GM19438 (cell line): ENCODE results near the gene NECTIN1.

Source experiments
- ATAC-seq: cut with Tn5 transposase; IDR thresholded peaks from one replicate; pipeline ENCODE4 v1.9.1; 2021; ENCODE audit warnings: low read depth; ENCODE audit not compliant: unreplicated experiment

The NECTIN1 gene

GRCh38 chr11:119647254-119647653 lies 81.7 kb downstream of the NECTIN1 start:
- ATAC-seq: no peak

GRCh38 chr11:119645018-119645417 lies 84.0 kb downstream of the NECTIN1 start:
- no peak for ATAC-seq

- no peak for ATAC-seq
These were observed 84.5 kb downstream of the NECTIN1 start for GRCh38 chr11:119644502-119644901.

- no peak for ATAC-seq
These were observed 85.1 kb downstream of the NECTIN1 start for GRCh38 chr11:119643876-119644225.

- ATAC-seq: no peak
These were observed 85.7 kb downstream of the NECTIN1 start for GRCh38 chr11:119643212-119643875.

- no peak for ATAC-seq
These were observed 86.8 kb downstream of the NECTIN1 start for GRCh38 chr11:119641983-119642745.

GRCh38 chr11:119640541-119640940 lies 88.5 kb downstream of the NECTIN1 start:
- ATAC-seq: no peak

GRCh38 chr11:119639642-119640205 lies 89.3 kb downstream of the NECTIN1 start:
- no peak for ATAC-seq

GRCh38 chr11:119638851-119639250 lies 90.1 kb downstream of the NECTIN1 start:
- ATAC-seq: no peak

GRCh38 chr11:119637481-119637880 lies 91.5 kb downstream of the NECTIN1 start:
- no peak for ATAC-seq

GRCh38 chr11:119635776-119636175 lies 93.2 kb downstream of the NECTIN1 start:
- no peak for ATAC-seq

- no peak for ATAC-seq
These were observed 93.8 kb downstream of the NECTIN1 start for GRCh38 chr11:119635041-119635740.

- ATAC-seq: no peak
These were observed 94.7 kb downstream of the NECTIN1 start for GRCh38 chr11:119634301-119634700.

- no peak for ATAC-seq
These were observed 99.0 kb downstream of the NECTIN1 start for GRCh38 chr11:119629834-119630624.

GRCh38 chr11:119629085-119629484 lies 99.9 kb downstream of the NECTIN1 start:
- no peak for ATAC-seq

GRCh38 chr11:119627286-119627685 lies 101.7 kb downstream of the NECTIN1 start:
- no peak for ATAC-seq

- no peak for ATAC-seq
These were observed 102.1 kb downstream of the NECTIN1 start for GRCh38 chr11:119626871-119627270.

GRCh38 chr11:119626197-119626841 lies 102.7 kb downstream of the NECTIN1 start:
- ATAC-seq: no peak

GRCh38 chr11:119625206-119625978 lies 103.6 kb downstream of the NECTIN1 start:
- no peak for ATAC-seq
